ENCODE data around the gene CALML6.

The CALML6 gene

DNA sequence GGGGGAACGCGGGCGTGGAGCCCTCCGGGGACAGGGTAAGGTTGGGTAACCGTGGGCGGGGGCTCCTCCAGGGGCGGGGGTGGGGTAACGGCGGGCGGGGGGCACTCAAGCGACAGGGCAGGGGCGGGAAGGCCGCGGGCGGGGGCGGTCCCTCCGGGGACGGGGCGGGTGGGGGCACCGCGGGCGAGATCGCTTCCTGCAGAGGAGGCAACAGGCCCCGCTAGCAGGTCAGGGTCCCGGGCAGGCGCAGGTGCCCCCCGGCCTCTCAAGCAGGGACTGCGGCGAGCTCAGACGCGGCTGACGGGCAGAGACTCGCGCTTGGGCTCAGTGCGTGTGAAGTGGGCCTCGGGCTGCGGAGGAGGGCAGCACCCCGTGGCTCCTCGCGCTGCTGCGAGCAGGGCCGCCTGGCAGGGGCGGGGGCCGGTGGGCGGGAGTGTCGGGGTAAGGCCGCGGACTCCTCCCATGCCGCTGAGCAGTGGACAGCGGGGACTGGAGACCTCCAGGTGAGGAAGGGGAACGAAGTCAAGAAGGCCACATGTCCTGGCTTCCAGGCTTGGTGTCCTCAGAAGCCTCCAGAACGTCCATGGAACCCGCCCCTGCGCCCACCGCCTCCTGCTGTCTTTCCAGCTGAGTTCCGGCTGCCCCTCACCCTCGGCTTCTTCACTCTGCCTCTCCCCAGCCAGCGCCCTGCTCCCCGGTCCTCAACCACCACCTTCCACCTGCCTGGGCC, 23.5 kb upstream of the CALML6 start:
- in situ Hi-C loops (cut with HindIII; ENCODE audit: low sequenced_read_pairs): no loop called here

DNA sequence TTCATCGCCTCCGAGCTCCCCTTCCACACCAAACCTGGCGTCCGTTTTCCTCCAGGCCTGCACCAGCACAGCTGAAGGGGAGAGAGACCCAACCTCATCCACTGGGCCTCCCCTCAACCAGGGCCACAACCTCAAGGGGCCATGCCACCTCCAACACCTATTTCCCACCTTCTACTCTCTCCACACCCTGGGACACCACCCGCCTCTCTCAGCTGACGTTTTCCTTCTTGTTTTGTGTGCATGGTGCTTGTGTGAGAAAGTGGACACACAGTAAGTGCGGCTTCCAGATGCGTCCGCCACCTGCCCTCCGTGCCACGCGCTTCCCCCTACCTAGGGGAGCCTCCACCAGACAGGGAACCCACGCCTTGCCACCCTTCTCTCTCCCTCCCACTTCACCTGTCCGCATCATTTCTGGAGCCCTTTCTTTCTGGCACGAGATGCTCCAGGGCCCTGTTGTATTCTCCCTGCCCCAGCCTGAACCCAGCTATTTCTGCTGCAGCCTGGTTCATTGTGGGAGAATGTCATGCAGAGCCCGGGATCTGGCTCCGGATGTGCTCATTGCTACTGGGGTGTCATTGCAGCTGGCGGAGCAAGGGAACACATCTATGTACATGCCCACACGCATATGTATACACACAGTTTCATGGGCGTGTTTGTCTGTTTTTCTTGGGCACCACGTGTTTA, 22.8 kb upstream of the CALML6 start:
- in situ Hi-C loops (cut with HindIII; ENCODE audit: low sequenced_read_pairs): no loop called here

DNA sequence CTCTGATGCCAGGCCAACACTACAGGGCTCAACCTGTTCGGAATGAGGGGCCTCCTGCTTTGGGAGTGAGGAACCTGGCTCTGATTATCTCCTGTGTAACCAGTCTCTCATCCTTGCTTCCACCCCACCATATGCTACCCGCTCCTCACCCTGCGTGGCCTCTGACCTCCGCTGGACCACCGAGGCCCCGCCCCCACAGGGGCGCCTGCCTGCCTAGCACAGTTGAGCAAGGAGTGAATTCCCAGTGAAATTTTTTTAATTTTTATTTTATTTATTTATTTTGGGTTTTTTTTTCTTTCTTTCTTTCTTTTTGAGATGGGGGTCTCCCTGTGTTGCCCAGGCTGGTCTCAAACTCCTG, 22.3 kb upstream of the CALML6 start:
- in situ Hi-C loops (cut with HindIII; ENCODE audit: low sequenced_read_pairs): no loop called here

DNA sequence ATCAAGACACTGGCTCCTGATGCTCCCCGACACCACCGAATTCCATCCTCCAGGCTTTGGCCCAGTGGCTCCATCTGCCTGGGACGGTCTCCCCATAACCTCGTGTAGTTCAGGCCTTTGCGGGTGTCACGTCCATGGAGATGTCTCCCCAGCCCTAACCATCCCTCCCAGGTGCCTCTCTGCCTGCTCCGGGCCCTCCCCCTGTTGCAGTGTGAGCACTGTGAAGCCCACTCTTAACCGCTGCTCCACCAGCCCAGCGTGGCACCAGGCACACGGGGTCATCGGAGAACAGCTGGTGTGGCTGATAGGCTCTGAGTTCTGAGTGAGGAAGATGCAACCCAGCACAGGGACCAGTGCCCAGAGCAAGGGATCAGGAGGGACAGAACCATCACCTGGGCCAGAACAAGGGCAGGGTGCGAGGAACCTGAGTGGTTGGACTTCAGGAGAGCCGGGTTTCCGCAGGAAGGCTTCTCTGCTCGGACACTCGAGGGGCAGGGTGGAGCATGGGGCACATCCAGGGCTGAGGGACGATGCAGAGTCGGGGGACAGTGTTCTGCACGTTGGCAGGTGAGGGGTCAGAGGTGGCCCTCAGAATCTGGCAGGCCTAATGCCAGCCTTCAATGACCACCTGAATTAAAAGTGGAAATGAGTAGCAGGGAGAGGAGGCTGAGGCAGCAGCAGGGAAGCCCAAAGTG, 21.6 kb upstream of the CALML6 start:
- in situ Hi-C loops (cut with HindIII; ENCODE audit: low sequenced_read_pairs): no loop called here

DNA sequence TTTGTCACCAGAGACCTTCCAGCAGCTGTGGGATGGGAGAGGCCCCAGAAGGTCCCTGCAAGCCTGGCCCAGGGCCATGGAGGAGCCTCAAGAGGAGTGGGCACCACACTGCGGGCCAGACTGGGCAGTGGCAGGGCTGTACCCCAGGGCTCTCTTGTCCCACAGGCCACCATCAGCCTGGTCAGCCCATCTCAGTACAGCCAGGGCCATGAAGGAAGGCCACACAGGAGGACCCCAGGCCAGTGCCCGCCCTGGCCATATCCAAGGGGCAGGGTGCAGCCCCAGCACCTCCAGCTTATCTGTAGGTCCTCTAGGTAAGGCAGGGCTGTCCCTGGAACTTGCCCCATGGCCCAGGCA, 21.1 kb upstream of the CALML6 start:
- in situ Hi-C loops (cut with HindIII; ENCODE audit: low sequenced_read_pairs): no loop called here

- in situ Hi-C loops (cut with HindIII; ENCODE audit: low sequenced_read_pairs): no loop called here
Measured at GRCh38 chr1:1894354-1895059, 20.6 kb upstream of the CALML6 start.

DNA sequence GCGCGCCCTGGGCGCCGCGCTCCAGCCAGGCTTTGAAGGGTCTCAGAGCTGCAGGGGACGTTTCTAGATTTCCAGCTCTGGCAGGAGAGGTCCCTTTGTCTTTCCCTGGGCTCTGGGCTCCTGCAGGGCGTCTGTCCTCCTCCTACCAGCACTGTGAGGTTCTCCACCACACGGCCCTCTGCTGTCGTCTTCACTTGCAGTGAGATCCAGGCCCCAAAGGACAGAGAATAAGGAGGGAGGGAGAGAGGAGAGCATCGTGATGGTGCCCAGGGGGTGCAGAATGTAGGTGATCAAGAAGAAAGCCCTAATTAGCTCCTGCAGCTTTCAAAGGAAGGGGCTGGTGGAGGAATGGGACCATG, 20.0 kb upstream of the CALML6 start:
- in situ Hi-C loops (cut with HindIII; ENCODE audit: low sequenced_read_pairs): no loop called here

DNA sequence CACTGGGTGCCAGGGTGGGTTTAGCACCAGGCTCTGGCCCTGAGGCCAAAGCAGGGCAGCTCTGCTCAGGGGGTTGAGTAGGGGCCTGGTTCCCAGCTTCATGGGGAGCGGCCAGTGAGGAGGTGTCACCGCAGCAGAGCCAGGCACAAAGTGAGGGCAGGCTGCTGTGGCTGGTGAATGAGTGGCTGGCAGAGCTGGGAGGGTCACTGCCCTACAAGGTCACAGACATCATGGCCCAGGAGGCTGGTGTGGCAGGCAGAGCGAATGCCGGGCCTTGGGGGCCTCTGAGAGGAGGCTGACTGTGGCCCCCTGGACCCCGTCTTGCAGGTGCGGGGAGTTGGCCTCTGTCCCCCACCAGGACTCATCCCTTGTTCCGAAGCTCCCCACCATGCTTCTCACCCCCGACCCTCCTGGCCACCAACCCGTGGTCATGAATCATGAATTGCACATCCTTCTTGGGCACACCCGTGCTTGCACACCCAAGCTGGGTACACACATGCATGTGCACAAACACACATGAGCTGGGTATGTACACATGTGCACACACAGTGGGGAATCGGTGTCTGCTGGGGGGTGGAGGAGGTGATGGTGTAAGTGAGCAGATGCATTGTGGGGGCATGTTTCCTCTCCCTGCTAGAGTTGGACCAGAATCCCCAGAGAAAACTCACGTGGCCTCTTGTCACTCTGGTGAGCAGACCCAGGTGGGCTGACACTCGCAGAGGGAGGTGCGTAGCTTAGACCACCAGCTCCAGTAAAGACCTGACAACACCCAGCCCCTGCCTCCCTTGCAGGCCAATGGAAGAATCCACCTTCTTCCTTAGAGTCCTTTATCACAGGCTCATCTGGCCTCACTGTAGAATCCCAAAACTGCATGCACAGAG, 19.4 kb upstream of the CALML6 start:
- in situ Hi-C loops (cut with HindIII; ENCODE audit: low sequenced_read_pairs): no loop called here

DNA sequence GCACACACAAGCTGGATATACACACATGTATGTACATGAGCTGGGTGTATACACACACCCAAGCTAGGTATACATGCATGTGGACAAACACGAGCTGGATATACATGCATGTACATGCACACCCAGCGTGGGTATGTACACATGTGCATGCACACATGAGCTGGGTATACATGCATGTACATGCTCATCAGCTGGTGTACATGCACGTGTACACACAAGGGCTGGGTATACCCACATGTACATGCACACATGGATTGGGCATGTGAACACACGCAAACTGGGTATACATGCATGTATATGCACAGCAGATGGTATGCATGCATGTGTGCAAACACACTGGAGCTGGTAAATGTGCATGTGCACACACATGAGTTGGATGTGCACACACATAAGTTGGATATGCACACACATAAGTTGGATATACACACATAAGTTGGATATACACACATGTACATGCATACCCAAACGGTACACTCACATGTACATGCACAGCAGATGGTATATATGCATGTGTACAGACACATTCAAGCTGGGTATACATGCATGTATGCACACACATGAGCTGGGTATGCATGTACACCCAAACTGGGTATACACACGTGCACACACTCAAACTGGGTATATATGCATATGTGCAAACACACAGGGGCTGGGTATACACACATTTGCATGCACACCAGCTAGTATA, 16.7 kb upstream of the CALML6 start:
- in situ Hi-C loops (cut with HindIII; ENCODE audit: low sequenced_read_pairs): no loop called here

- in situ Hi-C loops (cut with HindIII; ENCODE audit: low sequenced_read_pairs): no loop called here
Measured at GRCh38 chr1:1899266-1899966, 15.6 kb upstream of the CALML6 start.

DNA sequence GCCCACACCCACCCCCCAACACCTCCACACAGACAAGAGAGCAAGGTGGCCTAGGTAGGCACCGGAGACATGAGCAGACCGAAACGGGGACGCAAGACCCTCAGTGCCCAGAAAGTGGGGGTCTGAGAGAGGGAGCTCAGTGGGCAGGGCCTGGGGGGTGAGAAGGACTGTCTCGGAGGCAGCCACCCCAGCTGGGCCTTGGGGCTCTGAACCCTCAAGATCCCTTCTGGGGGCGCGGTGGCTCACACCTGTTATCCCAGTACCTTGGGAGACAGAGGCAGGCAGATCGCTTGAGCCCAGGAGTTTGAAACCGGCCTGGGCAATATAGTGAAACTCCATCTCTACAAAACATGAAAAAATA, 15.1 kb upstream of the CALML6 start:
- in situ Hi-C loops (cut with HindIII; ENCODE audit: low sequenced_read_pairs): no loop called here

DNA sequence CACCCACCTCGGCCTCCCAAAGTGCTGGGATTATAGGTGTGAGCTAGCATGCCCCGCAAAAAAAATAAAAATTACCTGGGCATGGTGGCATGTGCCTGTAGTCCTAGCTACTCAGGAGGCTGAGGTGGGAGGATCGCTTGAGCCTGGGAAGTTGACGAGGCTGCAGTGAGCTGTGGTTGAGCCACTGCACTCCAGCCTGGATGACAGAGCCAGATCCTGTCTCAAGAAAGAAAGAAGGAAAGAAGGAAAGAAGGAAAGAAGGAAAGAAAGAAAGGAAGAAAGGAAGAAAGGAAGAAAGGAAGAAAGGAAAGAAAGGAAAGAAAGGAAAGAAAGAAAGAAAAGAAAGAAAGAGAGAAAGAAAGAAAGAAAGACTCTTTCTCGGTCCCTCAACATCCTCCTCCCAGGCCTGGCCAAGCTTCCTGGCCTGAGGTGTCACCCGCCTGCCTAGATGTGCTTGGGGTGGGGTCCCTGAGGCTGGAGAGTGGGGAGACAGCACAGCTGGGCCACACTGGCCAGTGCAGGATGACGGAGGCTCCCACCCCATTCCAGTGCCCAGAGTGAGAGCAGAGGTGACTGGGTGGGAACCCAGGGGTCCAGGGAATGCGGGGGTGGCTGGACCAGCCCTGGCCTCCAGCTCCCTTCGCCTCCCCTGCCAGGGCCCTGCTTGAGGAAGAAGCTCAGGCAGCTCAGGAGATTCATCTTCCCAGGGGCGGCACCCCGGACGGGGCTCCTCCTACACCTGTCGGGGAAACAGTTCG, 14.0 kb upstream of the CALML6 start:
- in situ Hi-C loops (cut with HindIII; ENCODE audit: low sequenced_read_pairs): no loop called here

DNA sequence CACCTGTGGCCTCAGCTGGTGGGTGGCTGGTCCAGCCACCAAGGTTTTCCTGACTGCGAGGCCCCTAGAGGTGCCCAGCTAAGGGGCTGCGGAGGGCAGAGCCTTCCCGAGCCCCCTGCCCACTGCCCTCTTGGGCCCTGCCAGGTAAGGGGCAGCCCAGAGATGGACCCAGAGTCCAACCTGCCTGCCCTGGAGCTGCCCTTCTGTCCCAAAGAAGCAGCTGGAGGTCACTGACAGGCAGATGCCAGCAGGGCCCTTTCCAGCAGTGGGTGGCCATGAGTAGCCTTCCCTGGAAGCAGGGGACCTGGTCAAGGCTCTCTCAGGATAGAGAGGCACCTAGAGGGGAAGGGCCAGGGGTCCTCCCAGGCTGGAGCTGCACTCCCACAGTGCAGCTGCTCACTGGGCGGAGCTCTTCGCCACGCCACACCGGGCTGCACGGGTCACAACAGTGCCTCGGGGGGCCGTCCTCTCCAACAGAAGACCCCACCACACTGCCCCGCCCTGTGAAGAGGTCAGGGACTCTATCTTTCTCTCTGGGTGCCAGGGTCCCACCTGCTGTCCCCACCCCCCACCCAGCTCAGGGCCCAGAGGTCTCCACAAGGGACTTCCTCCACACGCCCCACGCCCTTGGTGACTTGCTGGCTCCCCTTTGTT, 13.3 kb upstream of the CALML6 start:
- in situ Hi-C loops (cut with HindIII; ENCODE audit: low sequenced_read_pairs): no loop called here

GRCh38 chr1:1903224-1903623, 11.8 kb upstream of the CALML6 start:
- in situ Hi-C loops (cut with HindIII; ENCODE audit: low sequenced_read_pairs): no loop called here

GRCh38 chr1:1906185-1907097, 8.6 kb upstream of the CALML6 start:
- in situ Hi-C loops (cut with HindIII; ENCODE audit: low sequenced_read_pairs): no loop called here

GRCh38 chr1:1907098-1907736, 7.8 kb upstream of the CALML6 start:
- in situ Hi-C loops (cut with HindIII; ENCODE audit: low sequenced_read_pairs): no loop called here

DNA sequence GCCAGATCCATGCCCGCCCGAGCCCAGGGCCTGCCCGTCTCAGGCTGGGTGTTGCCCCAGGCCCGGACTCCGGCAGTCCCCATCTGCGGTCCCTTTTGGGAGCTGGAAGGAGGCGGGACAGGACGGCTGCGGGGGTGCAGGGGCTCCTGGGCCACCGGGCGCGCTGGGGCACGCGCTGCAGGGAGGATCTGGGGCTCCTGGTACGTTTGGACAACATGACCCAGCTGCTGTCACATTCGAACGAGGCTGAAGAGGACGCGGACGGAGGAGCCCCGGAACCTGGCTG, 6.6 kb upstream of the CALML6 start:
- in situ Hi-C loops (cut with HindIII; ENCODE audit: low sequenced_read_pairs): no loop called here

Measured in DLD1 (cell line).